OCI-LY1 (cell line): Measurements from ENCODE around the gene TMEM239.

Experiments
- CTCF ChIP-seq: fragments of 200-600 bp; sonication (generic), shearing (Covaris generic); IDR thresholded peaks from 2 replicates; pipeline ENCODE4 v1.5.1; 2017; ENCODE audit warnings: mild to moderate bottlenecking, antibody characterized with exemption, low read length, moderate library complexity, mixed read lengths
- EZH2 ChIP-seq: fragments of 200-600 bp; sonication (generic), shearing (Covaris generic); IDR thresholded peaks from 2 replicates; pipeline ENCODE4 v1.8.0; 2017; ENCODE audit warnings: borderline replicate concordance, mixed run types, mild to moderate bottlenecking, antibody characterized with exemption, low read length, moderate library complexity, mixed read lengths

- TF ChIP-seq CTCF: no peak
- no peak for TF ChIP-seq EZH2
Observed at GRCh38 chr20:2812189-2812588, 4.0 kb upstream of the TMEM239 start.
